WTC11 (cell line): ENCODE data around the gene CPEB3. TPM values are rescaled to one million over a fixed set of nuclear protein-coding genes. Genes with fewer than 3 reads are reported as not detected.
A peak's percentile ranks its signal among the peaks of the same experiment; 100 is the strongest.

Experiments used
- ATAC-seq: fragments of 200-7000 bp; cut with Tn5 transposase; 2 replicates; pipeline ENCODE4 v1.10.0; 2021; ENCODE audit warnings: mild to moderate bottlenecking, moderate library complexity
- CTCF ChIA-PET: fragments of 300-600 bp; sonication (Branson Sonifier 250); formaldehyde crosslinking; loops from one replicate; lab custom pipeline; 2021; ENCODE audit warnings: antibody characterized with exemption; lab: Charles Lee
- POLR2A ChIA-PET: fragments of 350-600 bp; sonication (Branson Sonifier 250); formaldehyde crosslinking; loops from one replicate; lab custom pipeline; 2021; ENCODE audit warnings: antibody characterized with exemption; lab: Charles Lee
- DNase-seq: peaks from one replicate; pipeline ENCODE4 v3.0.0; 2021; ENCODE audit warnings: low spot score
- H3K27ac Mint-ChIP-seq: 2 replicates; pipeline ENCODE4 v1.8.0; 2021; ENCODE audit warnings: mixed read lengths
- H3K27me3 Mint-ChIP-seq: 2 replicates; pipeline ENCODE4 v1.8.0; 2021; ENCODE audit warnings: low read depth, mild to moderate bottlenecking, moderate library complexity, mixed read lengths
- H3K36me3 Mint-ChIP-seq: 2 replicates; pipeline ENCODE4 v1.8.0; 2021; ENCODE audit warnings: mixed read lengths
- H3K4me1 Mint-ChIP-seq: 2 replicates; pipeline ENCODE4 v1.8.0; 2022; ENCODE audit warnings: mixed read lengths
- H3K4me3 Mint-ChIP-seq: 2 replicates; pipeline ENCODE4 v1.8.0; 2021; ENCODE audit warnings: mild to moderate bottlenecking, moderate library complexity, mixed read lengths
- H3K9me3 Mint-ChIP-seq: 2 replicates; pipeline ENCODE4 v1.8.0; 2021; ENCODE audit warnings: mixed read lengths
- ETV6 ChIP-seq: sonication (generic); formaldehyde crosslinking; IDR thresholded peaks from 2 replicates; pipeline ENCODE4 v1.8.1; 2022; ENCODE audit warnings: mild to moderate bottlenecking, missing genetic modification reagents
- FOXJ3 ChIP-seq: sonication (generic); formaldehyde crosslinking; IDR thresholded peaks from 2 replicates; pipeline ENCODE4 v1.9.0; 2021; ENCODE audit warnings: missing genetic modification reagents, mild to moderate bottlenecking, borderline replicate concordance
- HMGA2 ChIP-seq: fragments of 250-450 bp; sonication (Bioruptor Pico); IDR thresholded peaks from 2 replicates; pipeline ENCODE4 v1.4.0; 2021; ENCODE audit warnings: mild to moderate bottlenecking, moderate library complexity
- HMGXB4 ChIP-seq: sonication (generic); formaldehyde crosslinking; IDR thresholded peaks from 2 replicates; pipeline ENCODE4 v1.8.1; 2023; ENCODE audit warnings: mild to moderate bottlenecking, moderate library complexity, missing genetic modification reagents
- MYBL2 ChIP-seq: sonication (generic); formaldehyde crosslinking; IDR thresholded peaks from 2 replicates; pipeline ENCODE4 v1.8.1; 2023; ENCODE audit warnings: mild to moderate bottlenecking, moderate library complexity, missing genetic modification reagents
- NFE2L1 ChIP-seq: sonication (generic); formaldehyde crosslinking; IDR thresholded peaks from 2 replicates; pipeline ENCODE4 v1.8.1; 2023; ENCODE audit warnings: missing genetic modification reagents
- NR1H2 ChIP-seq: sonication (generic); formaldehyde crosslinking; IDR thresholded peaks from 2 replicates; pipeline ENCODE4 v1.9.0; 2021; ENCODE audit warnings: mild to moderate bottlenecking, moderate library complexity, missing genetic modification reagents
- PRDM15 ChIP-seq: sonication (generic); formaldehyde crosslinking; IDR thresholded peaks from 2 replicates; pipeline ENCODE4 v1.8.0; 2022; ENCODE audit warnings: missing genetic modification reagents
- RELA ChIP-seq: sonication (generic); formaldehyde crosslinking; IDR thresholded peaks from 2 replicates; pipeline ENCODE4 v1.8.1; 2022; ENCODE audit warnings: missing genetic modification reagents, mild to moderate bottlenecking, borderline replicate concordance
- RORB ChIP-seq: fragments of 250-450 bp; sonication (Bioruptor Pico); IDR thresholded peaks from 2 replicates; pipeline ENCODE4 v1.9.0; 2021; ENCODE audit warnings: mild to moderate bottlenecking
- TEAD1 ChIP-seq: sonication (generic); formaldehyde crosslinking; IDR thresholded peaks from 2 replicates; pipeline ENCODE4 v1.8.0; 2022; ENCODE audit warnings: mild to moderate bottlenecking, missing genetic modification reagents
- USF2 ChIP-seq: sonication (generic); formaldehyde crosslinking; IDR thresholded peaks from 2 replicates; pipeline ENCODE4 v1.8.1; 2023; ENCODE audit warnings: mild to moderate bottlenecking, missing genetic modification reagents, moderate library complexity
- ZNF263 ChIP-seq: sonication (generic); formaldehyde crosslinking; IDR thresholded peaks from 2 replicates; pipeline ENCODE4 v1.8.1; 2022; ENCODE audit warnings: low read depth, mild to moderate bottlenecking, moderate library complexity, missing genetic modification reagents
- ZNF423 ChIP-seq: fragments of 250-450 bp; sonication (Bioruptor Pico); IDR thresholded peaks from 2 replicates; pipeline ENCODE4 v2.1.2; 2022; ENCODE audit warnings: mild to moderate bottlenecking, moderate library complexity
- ZSCAN18 ChIP-seq: fragments of 250-450 bp; sonication (Bioruptor Pico); IDR thresholded peaks from 2 replicates; pipeline ENCODE4 v2.1.2; 2022; ENCODE audit warnings: mild to moderate bottlenecking, moderate library complexity
- total RNA-seq: library from RNA; stranded (reverse); gene quantifications from 3 replicates; pipeline ENCODE4 v1.2.3, GENCODE V29; 2021
- TF ChIP-seq, protein P1 (sequence below): sonication (generic); formaldehyde crosslinking; IDR thresholded peaks from 2 replicates; pipeline ENCODE4 v1.8.0; 2022; ENCODE audit warnings: mild to moderate bottlenecking, missing genetic modification reagents
- TF ChIP-seq, protein P2 (sequence below): sonication (generic); formaldehyde crosslinking; IDR thresholded peaks from 2 replicates; pipeline ENCODE4 v1.8.1; 2022; ENCODE audit warnings: mild to moderate bottlenecking, moderate library complexity, missing genetic modification reagents
- TF ChIP-seq, protein P3 (sequence below): fragments of 250-450 bp; sonication (Bioruptor Pico); conservative IDR thresholded peaks from 2 replicates; pipeline ENCODE4 v1.9.0; 2021; ENCODE audit warnings: mild to moderate bottlenecking

CPEB3 gene
- total RNA-seq, 1 experiment from 2014 or later = 2.4 TPM

GRCh38 chr10:92045641-92046106 lies 245.2 kb downstream of the CPEB3 start:
- ATAC-seq = peak; percentile 88
- Mint-ChIP-seq H3K4me3 (peak overlapping the region; percentile 60), H3K36me3 (no peaks in the 10 kb centered on the region), H3K27me3 (0 out of 2 replicates have a peak, but pooled peaks cover 4% of the 10 kb centered on the region), H3K27ac (no peak overlapping the region), H3K4me1 (peaks cover 20% of the 10 kb centered on the region), H3K9me3 (no peaks in the 10 kb centered on the region)
- ChIA-PET POLR2A (interaction anchor here (1.1 kb wide), 1 partner anchor 122 kb away, joined by 3 read pairs; the partner anchor contains the start of gene BTAF1), CTCF (interaction anchor here (0.6 to 1.1 kb wide), 2 partner anchors 35 to 403 kb away, joined by 5 to 7 read pairs; no protein-coding TSS in a partner anchor)
- DNase-seq = peak; percentile 42
- TF ChIP-seq PRDM15 (no peak), ZNF423 (CRISPR knock-in tag) (0 out of 2 replicates have a peak, but pooled peaks have one; percentile 21), TEAD1 (CRISPR knock-in tag) (no peak), MYBL2 (0 out of 2 replicates have a peak, but pooled peaks have one; percentile 47), ETV6 (peak; percentile 44; the same call in 1 of the 2 replicates), RELA (0 out of 2 replicates have a peak, but pooled peaks have one; percentile 20), ZSCAN18 (CRISPR knock-in tag) (no peak)

GRCh38 chr10:92042541-92042940 lies 248.3 kb downstream of the CPEB3 start:
- ChIA-PET POLR2A (no interaction called here), CTCF (no interaction called here)
- TF ChIP-seq, protein P1, sequence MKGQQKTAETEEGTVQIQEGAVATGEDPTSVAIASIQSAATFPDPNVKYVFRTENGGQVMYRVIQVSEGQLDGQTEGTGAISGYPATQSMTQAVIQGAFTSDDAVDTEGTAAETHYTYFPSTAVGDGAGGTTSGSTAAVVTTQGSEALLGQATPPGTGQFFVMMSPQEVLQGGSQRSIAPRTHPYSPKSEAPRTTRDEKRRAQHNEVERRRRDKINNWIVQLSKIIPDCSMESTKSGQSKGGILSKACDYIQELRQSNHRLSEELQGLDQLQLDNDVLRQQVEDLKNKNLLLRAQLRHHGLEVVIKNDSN (CRISPR knock-in tag) = no peak
- TF ChIP-seq, protein P2, sequence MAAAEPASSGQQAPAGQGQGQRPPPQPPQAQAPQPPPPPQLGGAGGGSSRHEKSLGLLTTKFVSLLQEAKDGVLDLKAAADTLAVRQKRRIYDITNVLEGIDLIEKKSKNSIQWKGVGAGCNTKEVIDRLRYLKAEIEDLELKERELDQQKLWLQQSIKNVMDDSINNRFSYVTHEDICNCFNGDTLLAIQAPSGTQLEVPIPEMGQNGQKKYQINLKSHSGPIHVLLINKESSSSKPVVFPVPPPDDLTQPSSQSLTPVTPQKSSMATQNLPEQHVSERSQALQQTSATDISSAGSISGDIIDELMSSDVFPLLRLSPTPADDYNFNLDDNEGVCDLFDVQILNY (CRISPR knock-in tag) = no peak
- TF ChIP-seq NR1H2 (CRISPR knock-in tag) = no peak
- no peak for DNase-seq
- no peak overlapping the region for H3K4me3 Mint-ChIP-seq
- 0 out of 2 replicates have a peak, but pooled peaks cover 4% of the 10 kb centered on the region for H3K27me3 Mint-ChIP-seq
- H3K9me3 Mint-ChIP-seq = no peaks in the 10 kb centered on the region
- peaks cover 26% of the 10 kb centered on the region for H3K4me1 Mint-ChIP-seq
- peak; percentile 21; the same call in 1 of the 2 replicates for ATAC-seq
- no peak overlapping the region for H3K27ac Mint-ChIP-seq
- H3K36me3 Mint-ChIP-seq = no peaks in the 10 kb centered on the region

- Mint-ChIP-seq H3K27ac (no peak overlapping the region), H3K9me3 (no peaks in the 10 kb centered on the region), H3K27me3 (no peaks in the 10 kb centered on the region), H3K36me3 (peaks cover 4% of the 10 kb centered on the region; the same call in 1 of the 2 replicates), H3K4me3 (no peak overlapping the region), H3K4me1 (peaks cover 19% of the 10 kb centered on the region)
- ChIA-PET CTCF (no interaction called here), POLR2A (no interaction called here)
- DNase-seq (no peak), ATAC-seq (no peak)
- TF ChIP-seq HMGXB4 = no peak
- no peak for TF ChIP-seq ZNF263
- TF ChIP-seq HMGA2 (CRISPR knock-in tag) = no peak
- no peak for TF ChIP-seq USF2
- TF ChIP-seq NFE2L1 (CRISPR knock-in tag) = no peak
- TF ChIP-seq, protein P1 (CRISPR knock-in tag) = no peak
- TF ChIP-seq FOXJ3 = no peak
- TF ChIP-seq RORB = no peak
- TF ChIP-seq, protein P3, sequence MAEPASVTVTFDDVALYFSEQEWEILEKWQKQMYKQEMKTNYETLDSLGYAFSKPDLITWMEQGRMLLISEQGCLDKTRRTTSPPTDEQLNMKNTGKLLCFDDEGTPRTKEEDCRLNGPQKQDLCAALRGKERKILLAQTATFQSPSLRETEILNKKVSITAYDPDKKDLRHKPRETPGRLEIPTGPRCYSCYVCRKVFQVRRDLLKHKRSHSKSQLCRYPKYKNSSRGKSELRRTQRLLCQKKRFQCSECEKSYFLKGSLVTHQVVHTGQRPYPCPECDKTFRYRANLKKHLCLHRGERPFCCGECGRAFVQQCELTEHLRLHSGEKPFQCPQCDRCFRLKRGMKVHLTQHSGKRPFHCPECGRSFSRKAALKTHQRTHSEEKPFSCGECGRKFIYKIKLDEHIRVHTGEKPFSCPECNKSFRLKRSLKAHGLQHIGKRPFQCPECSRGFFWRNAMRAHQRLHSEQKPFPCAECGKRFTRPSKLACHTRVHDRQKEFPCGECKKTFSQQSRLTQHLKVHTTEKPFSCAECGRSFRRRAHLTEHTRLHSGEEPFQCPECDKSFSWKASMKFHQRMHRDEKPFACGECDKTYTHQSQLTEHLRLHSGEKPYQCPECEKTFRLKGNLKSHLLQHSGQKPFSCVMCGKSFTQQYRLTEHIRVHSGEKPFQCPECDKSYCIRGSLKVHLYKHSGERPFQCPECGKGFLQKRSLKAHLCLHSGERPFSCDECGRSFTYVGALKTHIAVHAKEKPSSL = no peak
- no peak for TF ChIP-seq RELA
Observed at GRCh38 chr10:92038949-92039348, 251.9 kb downstream of the CPEB3 start.
